CD14-positive monocyte (primary cell): ENCODE measurements around the gene POLA1. TPM values are rescaled to one million over a fixed set of nuclear protein-coding genes. Genes with fewer than 3 reads are reported as not detected.

Experiments used
- DNase-seq, 3 donors: peaks; one replicate each; pipeline ENCODE4 v3.0.0-alpha.2; 2011 to 2022
- H2AFZ ChIP-seq: 2 replicates; pipeline ENCODE4 v1.6.0; 2012; ENCODE audit warnings: mild to moderate bottlenecking, low read depth, low read length, inconsistent platforms; ENCODE audit not compliant: insufficient read depth, poor library complexity, severe bottlenecking
- H3K27ac ChIP-seq, 2 donors: 1 replicate in 1 of 2; 2 replicates in 1 of 2; pipeline ENCODE4 v1.5.1; 2012 to 2013; ENCODE audit warnings: low read length in 2 of 2, control low read depth in 1 of 2, inconsistent platforms in 1 of 2, low read depth in 1 of 2, mild to moderate bottlenecking in 1 of 2
- H3K27me3 ChIP-seq, 2 donors: one replicate each; pipeline versions ENCODE4 v1.6.0 to v1.6.1; 2011 to 2013; ENCODE audit warnings: low read length in 2 of 2; ENCODE audit not compliant: control insufficient read depth in 2 of 2, insufficient read depth in 2 of 2
- H3K36me3 ChIP-seq, 2 donors: replicated peaks in 1 of 2; 1 replicate in 1 of 2; 2 replicates in 1 of 2; pipeline versions ENCODE4 v1.5.1 to v1.6.1; 2012 to 2013; ENCODE audit warnings: low read length in 2 of 2, control low read depth in 1 of 2, inconsistent platforms in 1 of 2, mild to moderate bottlenecking in 1 of 2; ENCODE audit not compliant: insufficient read depth in 2 of 2, control insufficient read depth in 1 of 2
- H3K4me1 ChIP-seq, 2 donors: 1 replicate in 1 of 2; 2 replicates in 1 of 2; pipeline versions ENCODE4 v1.5.1 to v1.6.1; 2012 to 2013; ENCODE audit warnings: low read length in 2 of 2, control low read depth in 1 of 2, inconsistent platforms in 1 of 2, mild to moderate bottlenecking in 1 of 2, moderate library complexity in 1 of 2; ENCODE audit not compliant: insufficient read depth in 2 of 2, control insufficient read depth in 1 of 2
- H3K4me2 ChIP-seq: replicated peaks from 2 replicates; pipeline ENCODE3; 2012; ENCODE audit warnings: low read length, moderate library complexity, mild to moderate bottlenecking; ENCODE audit not compliant: poor library complexity, severe bottlenecking; ENCODE audit errors: extremely low read depth
- H3K4me3 ChIP-seq, 3 experiments: fragments of 200-600 bp in 1 of 3; sonication (generic) in 1 of 3; replicated peaks in 1 of 3; 1 replicate in 2 of 3; 2 replicates in 1 of 3; pipeline ENCODE4 v1.5.1; 2011 to 2013; ENCODE audit warnings: low read length in 3 of 3, mild to moderate bottlenecking in 3 of 3, control low read depth in 2 of 3, low read depth in 2 of 3, inconsistent platforms in 1 of 3, moderate library complexity in 1 of 3
- H3K79me2 ChIP-seq: 2 replicates; pipeline ENCODE4 v1.6.0; 2012; ENCODE audit warnings: mild to moderate bottlenecking, control low read depth, inconsistent platforms, low read length, moderate library complexity; ENCODE audit not compliant: insufficient read depth
- H3K9ac ChIP-seq: 2 replicates; pipeline ENCODE4 v1.6.0; 2017; ENCODE audit warnings: low read length, mild to moderate bottlenecking; ENCODE audit not compliant: insufficient read depth, poor library complexity, severe bottlenecking
- H3K9me3 ChIP-seq, 2 donors: replicated peaks in 1 of 2; 1 replicate in 1 of 2; 2 replicates in 1 of 2; pipeline versions ENCODE4 v1.5.1 to v1.6.1; 2012 to 2013; ENCODE audit warnings: low read length in 2 of 2, control low read depth in 1 of 2; ENCODE audit not compliant: control insufficient read depth in 1 of 2, insufficient read depth in 1 of 2
- H4K20me1 ChIP-seq: 2 replicates; pipeline ENCODE4 v1.6.0; 2012; ENCODE audit warnings: mild to moderate bottlenecking, low read length, control low read depth, moderate library complexity; ENCODE audit not compliant: insufficient read depth
- H3K27ac Mint-ChIP-seq, 7 donors: one replicate each; pipeline ENCODE4 v1.8.0; 2020; ENCODE audit warnings: mild to moderate bottlenecking in 7 of 7, mixed read lengths in 7 of 7, moderate library complexity in 6 of 7, inconsistent platforms in 2 of 7
- H3K27me3 Mint-ChIP-seq, 3 donors: one replicate each; pipeline ENCODE4 v1.8.0; 2021 to 2022; ENCODE audit warnings: low read depth in 3 of 3, mild to moderate bottlenecking in 3 of 3, mixed read lengths in 3 of 3, moderate library complexity in 3 of 3, inconsistent platforms in 1 of 3
- H3K36me3 Mint-ChIP-seq, 2 donors: one replicate each; pipeline ENCODE4 v1.8.0; 2020; ENCODE audit warnings: mixed read lengths in 2 of 2, inconsistent platforms in 1 of 2, mild to moderate bottlenecking in 1 of 2
- H3K4me1 Mint-ChIP-seq: one replicate; pipeline ENCODE4 v1.8.0; 2020; ENCODE audit warnings: mild to moderate bottlenecking, mixed read lengths
- H3K4me3 Mint-ChIP-seq, 2 donors: one replicate each; pipeline ENCODE4 v1.8.0; 2020; ENCODE audit warnings: mild to moderate bottlenecking in 2 of 2, mixed read lengths in 2 of 2, moderate library complexity in 1 of 2
- H3K9me3 Mint-ChIP-seq, 7 donors: one replicate each; pipeline ENCODE4 v1.8.0; 2020 to 2022; ENCODE audit warnings: mixed read lengths in 7 of 7, mild to moderate bottlenecking in 6 of 7, moderate library complexity in 6 of 7, inconsistent platforms in 2 of 7
- CTCF ChIP-seq: fragments of 200-600 bp; IDR thresholded peaks from one replicate; pipeline ENCODE4 v1.8.0; 2022; ENCODE audit warnings: antibody characterized with exemption, mild to moderate bottlenecking
- WGBS: methylation state at CpG from one replicate; pipeline ENCODE4 v1.1.5; 2013; ENCODE audit warnings: missing lambda C conversion rate; ENCODE audit not compliant: insufficient coverage; 5-methylcytosine and 5-hydroxymethylcytosine counted together
- intact Hi-C, 2 donors: fragments of 100-400 bp; cut with micrococcal nuclease; formaldehyde crosslinking; loops; one replicate each; pipeline versions ENCODE4 v1.15.0 to v1.15.1; 2023
- polyA plus RNA-seq, 3 donors: library from polyadenylated mRNA; depleted of rRNA in 1 of 3; unstranded in 2 of 3; stranded (reverse) in 1 of 3; fragments of 300-500 nt in 2 of 3; fragments of >200 nt in 1 of 3; fragmentation: Illumina TruSeq in 2 of 3; gene quantifications; 1 replicate in 2 of 3; 2 replicates in 1 of 3; pipeline ENCODE4 v1.2.3, GENCODE V29; 2012 to 2021

Gene POLA1
- polyA plus RNA-seq, 3 donors, result 1.2 to 1.4 (median 1.3) TPM

DNA sequence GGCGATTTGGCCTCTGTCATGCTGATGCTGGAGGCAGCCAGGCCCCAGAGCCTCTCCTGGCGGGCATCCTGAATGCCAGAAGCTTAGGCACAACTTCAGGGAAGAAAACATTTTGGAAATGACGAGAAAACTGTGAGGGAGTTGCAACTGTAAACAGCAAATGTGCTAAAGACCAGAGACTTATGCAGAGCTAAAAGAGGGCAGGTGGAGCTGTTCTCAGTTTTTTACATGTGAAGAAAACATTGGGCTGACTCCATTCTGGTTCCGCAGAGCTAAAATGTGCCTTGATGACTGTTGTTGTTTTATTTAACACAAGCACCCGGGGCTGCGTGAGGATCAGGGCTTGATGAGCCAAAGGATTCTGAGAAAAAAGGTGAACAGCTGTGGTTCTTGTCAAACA lies 332.9 kb downstream of the POLA1 start:
- no peak for DNase-seq
- TF ChIP-seq CTCF, result no peak
- Mint-ChIP-seq H3K27me3 (peaks cover 40 to 59% (median 57%) of the 10 kb centered on the region in 3 donors), H3K4me3 (no peak overlapping the region), H3K27ac (no peak overlapping the region), H3K4me1 (peaks cover 11% of the 10 kb centered on the region), H3K9me3 (peaks cover 0 to 9% (median 5%) of the 10 kb centered on the region in 7 donors), H3K36me3 (peaks cover 0 to 7% of the 10 kb centered on the region in 2 donors)
- peaks cover 31 to 44% of the 10 kb centered on the region in 2 donors for H3K27me3 ChIP-seq
- WGBS, result 64% methylated on average over 3 of the region's 6 CpGs
- no peak overlapping the region for H3K4me3 ChIP-seq
- no peak overlapping the region for H3K4me2 ChIP-seq
- H3K9ac ChIP-seq, result no peak overlapping the region
- no peak overlapping the region for H3K27ac ChIP-seq
- peaks cover 0 to 3% of the 10 kb centered on the region in 2 donors for H3K9me3 ChIP-seq
- H4K20me1 ChIP-seq, result no peaks in the 10 kb centered on the region
- no peaks in the 10 kb centered on the region for H3K4me1 ChIP-seq
- no peaks in the 10 kb centered on the region for H3K79me2 ChIP-seq
- no peak overlapping the region for H2AFZ ChIP-seq
- intact Hi-C loops, result no loop called here
- H3K36me3 ChIP-seq, result no peaks in the 10 kb centered on the region

DNA sequence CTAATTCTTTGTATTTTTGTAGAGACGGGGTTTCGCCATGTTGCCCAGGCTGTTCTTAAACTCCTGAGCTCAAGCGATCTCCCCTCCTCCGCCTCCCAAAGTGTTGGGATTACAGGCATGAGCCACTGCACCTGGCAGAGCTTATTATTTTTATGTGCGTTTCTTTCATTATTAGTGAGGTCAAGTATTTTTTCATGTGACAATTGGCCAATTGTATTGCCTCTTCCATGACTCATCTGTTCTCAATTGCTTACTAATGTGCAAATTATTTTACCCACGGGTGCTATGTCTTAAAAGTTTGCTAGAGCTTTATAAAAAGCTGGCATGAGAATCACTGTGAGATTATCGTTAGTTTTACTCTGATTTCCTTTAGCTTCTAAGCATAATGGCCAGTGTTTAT lies 335.0 kb downstream of the POLA1 start:
- intact Hi-C loops, result no loop called here
- H3K9ac ChIP-seq, result no peak overlapping the region
- peaks cover 0 to 2% (median 0%) of the 10 kb centered on the region in 7 donors for H3K9me3 Mint-ChIP-seq
- no peaks in the 10 kb centered on the region for H3K36me3 Mint-ChIP-seq
- H3K79me2 ChIP-seq, result no peaks in the 10 kb centered on the region
- no peak overlapping the region for H3K4me3 Mint-ChIP-seq
- no peak overlapping the region for H3K4me2 ChIP-seq
- no peaks in the 10 kb centered on the region for H3K4me1 ChIP-seq
- DNase-seq, result no peak
- no CpG with 5 or more reads among the region's 7 CpGs for WGBS
- H3K9me3 ChIP-seq, result no peaks in the 10 kb centered on the region
- H3K27me3 ChIP-seq, result peaks cover 13 to 24% of the 10 kb centered on the region in 2 donors
- H3K4me3 ChIP-seq, result no peak overlapping the region
- no peak for TF ChIP-seq CTCF
- peaks cover 23 to 42% (median 36%) of the 10 kb centered on the region in 3 donors for H3K27me3 Mint-ChIP-seq
- H4K20me1 ChIP-seq, result no peaks in the 10 kb centered on the region
- no peak overlapping the region for H3K27ac ChIP-seq
- H3K4me1 Mint-ChIP-seq, result no peaks in the 10 kb centered on the region
- no peaks in the 10 kb centered on the region for H3K36me3 ChIP-seq
- H2AFZ ChIP-seq, result no peak overlapping the region
- H3K27ac Mint-ChIP-seq, result no peak overlapping the region
